GM18507 (cell line): ENCODE data around the gene CD247.

Experiments used
- DNase-seq: peaks from one replicate; pipeline ENCODE4 v3.0.0; 2011; ENCODE audit warnings: low read depth; ENCODE audit not compliant: insufficient read length; ENCODE audit errors: extremely low spot score
- FAIRE-seq: peaks from 2 replicates; lab custom pipeline; 2011; peaks lifted over from hg19 to GRCh38; lab: Jason Lieb, UNC

Gene CD247

GRCh38 chr1:167392200-167392696, 126.1 kb downstream of the CD247 start:
- FAIRE-seq, result no peak
- DNase-seq, result no peak

- DNase-seq (no peak), FAIRE-seq (no peak)
Observed at GRCh38 chr1:167388976-167389375, 129.4 kb downstream of the CD247 start.

GRCh38 chr1:167387251-167387910, 130.9 kb downstream of the CD247 start:
- FAIRE-seq (no peak), DNase-seq (no peak)
